HG02938 (cell line): Measurements from ENCODE around the gene PSAP.
A peak's percentile ranks its signal among the peaks of the same experiment; 100 is the strongest.
"Not testable (repeated sequence)": the region's sequence is repeated elsewhere in the genome, so short reads cannot be mapped to it uniquely, and the experiment has no call there.

ENCODE experiments used
- ATAC-seq: cut with Tn5 transposase; IDR thresholded peaks from one replicate; pipeline ENCODE4 v1.9.1; 2021; ENCODE audit warnings: mild to moderate bottlenecking, moderate library complexity; ENCODE audit not compliant: unreplicated experiment

Gene PSAP

GRCh38 chr10:71850743-71851464, at the start of gene PSAP:
Gene PSAP, minus strand, starts transcription at chr10:71851251. Its CDS starts 30 bp downstream, at chr10:71851221.
- peak; percentile 85 for ATAC-seq

DNA sequence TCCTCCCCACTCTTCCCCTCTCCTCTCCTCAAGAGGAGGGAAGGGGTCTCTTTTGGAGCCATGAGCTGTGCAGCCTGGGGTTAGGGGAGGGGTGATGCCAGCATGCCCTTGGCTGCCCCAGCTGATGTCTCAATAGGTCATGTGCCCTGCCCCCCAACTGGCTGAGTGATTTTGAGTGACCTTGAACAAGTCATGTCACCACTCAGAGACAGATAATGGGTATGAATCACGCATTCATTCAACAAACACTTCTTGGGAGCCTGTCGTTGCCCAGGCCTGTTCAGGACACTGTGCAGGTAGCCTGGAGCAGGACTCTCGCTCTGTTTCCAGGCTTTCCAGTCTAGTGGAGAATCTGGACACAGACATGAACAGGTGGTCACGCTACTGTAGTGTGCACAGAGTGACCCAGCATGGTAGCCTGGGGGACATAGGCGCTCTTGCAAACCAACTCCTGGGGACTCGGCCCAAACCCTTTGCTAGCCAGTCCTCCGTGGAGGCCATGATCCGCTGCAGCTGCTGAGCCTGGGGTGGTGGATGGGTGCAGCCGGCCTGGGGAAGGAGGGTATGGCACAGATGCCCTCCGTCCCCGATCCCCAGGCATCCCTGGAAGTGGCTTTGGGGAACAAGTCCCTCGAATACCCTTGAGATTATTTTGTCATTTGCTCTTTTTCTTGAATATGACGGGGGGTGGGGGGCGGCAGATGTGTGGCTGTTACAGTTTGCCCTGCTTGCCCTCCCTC, 49.6 kb upstream of the PSAP start:
- no peak for ATAC-seq

GRCh38 chr10:71899665-71900412, 48.8 kb upstream of the PSAP start:
- ATAC-seq = no peak

GRCh38 chr10:71898346-71898745, 47.3 kb upstream of the PSAP start:
- ATAC-seq = not testable (repeated sequence)

DNA sequence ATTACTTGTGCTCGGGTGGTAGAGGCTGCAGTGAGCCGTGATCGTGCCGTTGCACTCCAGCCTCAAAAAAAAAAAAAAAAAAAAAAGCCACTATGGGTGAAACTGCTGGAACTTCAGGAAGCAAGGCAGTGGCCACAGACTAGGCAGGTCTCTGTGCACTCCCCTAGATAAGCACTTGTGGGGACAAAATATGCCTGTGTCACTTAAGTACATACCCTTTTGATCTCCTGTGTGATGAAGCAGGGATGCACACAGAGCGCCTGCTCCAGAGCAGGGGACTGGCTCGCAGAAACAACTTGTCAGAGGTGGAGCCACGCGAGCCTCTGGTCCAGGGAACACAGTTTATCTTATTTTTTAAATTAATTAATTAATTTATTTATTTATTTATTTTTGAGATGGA, 42.9 kb upstream of the PSAP start:
- ATAC-seq = no peak

DNA sequence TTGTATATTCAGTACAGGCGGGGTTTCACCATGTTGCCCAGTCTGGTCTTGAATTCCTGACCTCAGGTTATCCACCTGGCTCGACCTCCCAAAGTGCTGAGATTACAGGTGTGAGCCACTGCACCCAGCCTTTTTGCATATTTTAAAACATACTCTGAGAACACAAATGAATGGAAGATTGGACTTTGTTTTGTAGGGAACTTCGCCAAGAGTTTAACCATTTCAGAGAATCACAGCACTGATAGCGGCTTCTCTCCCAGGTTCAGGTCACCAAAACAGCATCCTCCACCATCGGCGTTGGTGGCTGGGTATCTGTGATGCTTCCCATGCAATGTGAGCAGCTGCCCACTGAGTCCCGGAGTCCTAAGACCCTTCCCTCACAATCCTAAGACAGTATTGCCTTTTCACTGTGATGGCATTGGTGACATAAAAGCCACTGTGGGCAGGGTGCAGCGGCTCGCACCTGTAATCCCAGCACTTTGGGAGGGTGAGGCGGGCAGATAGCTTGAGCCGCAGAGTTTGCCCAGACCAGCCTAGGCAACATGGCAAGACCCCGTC, 42.3 kb upstream of the PSAP start:
- ATAC-seq = no peak

- no peak for ATAC-seq
These were observed 40.4 kb upstream of the PSAP start for GRCh38 chr10:71891437-71891836.

GRCh38 chr10:71889388-71889987, 38.4 kb upstream of the PSAP start:
- ATAC-seq = no peak

DNA sequence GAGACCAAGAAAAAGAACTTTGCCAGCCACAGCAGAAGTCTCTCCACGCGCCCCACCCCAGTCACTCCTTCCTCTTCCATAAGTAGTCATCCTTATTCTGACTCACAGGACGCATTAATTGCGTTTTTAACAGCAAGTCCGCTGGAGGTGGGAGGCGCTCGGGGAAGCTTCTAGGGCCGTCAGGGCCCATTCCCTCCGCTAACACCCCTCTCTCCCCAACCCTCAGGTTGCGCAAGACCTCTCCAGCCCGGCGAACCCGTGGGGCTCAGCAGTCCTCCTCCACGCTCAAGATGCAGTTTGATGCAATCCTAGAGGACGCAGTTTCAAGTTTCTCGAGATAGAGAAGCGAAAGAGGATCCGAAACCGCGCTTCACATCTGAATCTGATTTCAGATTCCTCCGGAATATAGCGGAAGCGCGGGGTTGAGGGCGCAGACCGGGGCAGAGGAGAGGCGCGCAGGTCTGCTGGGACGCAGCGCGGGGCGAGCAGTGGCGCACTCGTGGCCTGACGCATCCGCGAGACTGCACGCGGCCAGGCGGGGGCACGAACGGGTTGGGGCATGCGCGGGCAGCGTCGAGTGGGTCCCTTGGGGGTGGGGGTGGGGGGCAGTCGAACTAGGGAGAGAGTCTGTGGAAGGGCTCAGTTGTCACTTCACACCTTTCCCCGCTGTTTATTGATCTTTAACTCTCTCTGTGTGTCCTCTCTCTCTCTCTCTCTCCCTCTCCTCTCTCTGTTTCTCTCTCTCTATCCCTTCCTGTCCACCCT, 37.8 kb upstream of the PSAP start:
- peak; percentile 88 for ATAC-seq

DNA sequence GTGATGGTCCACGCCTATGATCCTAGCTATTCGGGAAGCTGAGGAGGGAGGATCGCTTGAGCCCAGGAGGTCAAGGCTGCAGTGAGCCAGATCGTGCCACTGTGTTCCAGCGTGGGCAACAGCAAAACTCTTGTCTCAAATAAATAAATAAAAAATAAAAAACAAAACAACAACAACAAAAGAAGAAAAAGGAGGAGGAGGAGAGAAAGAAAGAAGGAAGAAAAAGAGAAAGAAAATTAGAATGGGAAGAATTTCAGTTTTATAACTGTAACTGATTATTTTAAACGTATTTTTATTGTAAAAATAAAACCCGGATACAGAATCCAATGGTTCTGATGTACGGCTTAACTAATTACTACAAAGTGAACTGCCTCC, 37.2 kb upstream of the PSAP start:
- ATAC-seq = no peak

DNA sequence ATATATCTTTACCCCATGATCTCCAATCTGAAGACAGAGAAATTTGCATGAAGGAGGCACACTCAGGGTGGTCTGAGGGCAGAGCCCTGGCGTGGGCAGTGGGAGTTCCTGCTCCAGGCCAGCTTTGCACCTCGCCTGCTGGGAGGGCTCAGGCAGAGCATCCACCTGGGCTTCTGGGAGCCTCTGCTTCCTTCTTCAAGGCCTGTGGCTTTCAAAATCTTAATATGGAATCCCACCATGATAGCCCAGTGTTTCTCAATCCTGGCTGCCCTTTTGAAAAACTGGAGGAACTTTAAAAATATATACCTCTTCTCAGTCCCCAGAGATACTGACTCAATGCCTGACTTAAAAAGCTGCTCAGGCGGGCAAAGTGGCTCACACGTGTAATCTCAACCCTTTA, 36.7 kb upstream of the PSAP start:
- no peak for ATAC-seq

DNA sequence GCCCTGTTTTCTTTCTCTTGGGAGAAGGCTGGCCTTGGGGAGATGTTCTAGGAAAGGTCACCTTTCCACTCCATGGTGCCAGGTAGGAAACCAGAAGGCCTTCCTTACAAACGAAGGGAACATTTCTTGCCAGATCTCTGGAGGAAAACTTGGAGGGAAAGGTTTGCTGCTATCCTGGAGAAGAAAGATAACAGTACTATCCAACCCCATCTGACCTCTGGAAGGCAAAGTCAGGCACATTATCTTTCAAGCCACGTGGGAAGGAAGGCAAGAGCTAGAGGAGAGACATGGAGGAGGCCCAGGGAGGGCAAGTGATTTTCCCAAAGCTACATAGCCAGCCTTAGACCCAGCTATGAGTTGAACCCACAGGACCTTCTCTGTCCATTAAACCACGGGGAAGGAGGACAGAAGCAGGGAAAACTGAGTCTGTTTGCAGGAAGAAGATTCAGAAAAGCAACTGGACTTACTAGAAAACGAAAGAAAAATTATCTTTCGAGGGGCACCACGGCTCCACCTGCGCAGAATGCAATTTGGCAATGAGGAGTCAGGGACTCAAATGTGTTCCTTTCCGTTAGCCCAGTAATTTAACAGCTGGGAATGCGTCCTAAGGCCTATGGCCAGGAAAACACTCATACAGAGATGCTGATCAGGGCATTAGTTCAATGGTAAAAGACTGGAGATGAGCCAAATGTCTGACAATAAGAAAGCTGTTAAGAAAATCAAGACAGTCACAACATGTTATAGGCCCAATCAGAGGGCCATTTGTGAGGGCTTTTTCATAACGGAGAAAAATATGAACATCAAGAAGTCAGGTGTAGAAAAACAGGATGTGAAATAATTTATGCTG, 32.0 kb upstream of the PSAP start:
- ATAC-seq = no peak

DNA sequence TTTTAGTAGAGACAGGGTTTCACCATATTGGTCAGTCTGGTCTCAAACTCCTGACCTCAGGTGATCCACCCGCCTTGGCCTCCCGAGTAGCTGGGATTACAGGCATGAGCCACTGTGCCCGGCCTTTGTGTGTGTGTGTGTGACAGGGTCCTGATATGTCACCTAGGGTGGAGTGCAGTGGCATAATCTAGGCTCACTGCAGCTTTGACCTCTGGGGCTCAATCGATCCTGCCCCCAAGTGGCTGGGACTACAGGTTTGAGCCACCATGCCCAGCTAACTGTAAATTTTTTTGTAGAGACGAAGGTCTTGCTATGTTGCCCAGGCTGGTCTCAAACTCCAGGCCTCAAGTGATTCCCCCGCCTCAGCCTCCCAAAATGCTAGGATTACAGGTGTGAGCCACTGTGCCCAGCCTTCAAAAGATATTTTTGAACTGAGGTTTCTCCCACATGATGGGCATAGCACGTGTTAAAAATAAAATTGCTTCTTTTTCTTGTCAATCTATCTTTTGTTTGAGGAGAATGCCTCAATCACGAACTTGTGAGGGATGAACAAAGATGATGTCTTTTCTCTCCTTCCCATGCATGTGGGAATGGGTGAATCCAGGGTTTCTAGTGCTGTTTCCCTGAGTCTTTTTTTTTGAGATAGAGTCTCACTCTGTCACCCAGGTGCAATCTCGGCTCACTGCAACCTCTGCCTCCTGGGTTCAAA, 30.8 kb upstream of the PSAP start:
- no peak for ATAC-seq

DNA sequence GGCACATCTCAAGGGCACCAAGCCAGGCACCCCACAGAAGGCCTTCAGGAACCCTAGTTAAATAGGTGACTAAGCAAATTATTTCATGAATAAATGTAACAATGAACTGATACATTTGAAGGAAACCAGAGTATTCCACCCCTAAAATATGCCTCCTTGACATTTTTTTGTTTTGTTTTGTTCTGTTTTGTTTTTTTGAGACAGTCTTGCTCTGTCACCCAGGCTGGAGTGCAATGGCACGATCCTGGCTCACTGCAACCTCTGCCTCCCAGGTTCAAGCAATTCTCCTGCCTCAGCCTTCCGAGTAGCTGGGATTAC, 30.2 kb upstream of the PSAP start:
- not testable (repeated sequence) for ATAC-seq

- ATAC-seq = no peak
These were observed 29.6 kb upstream of the PSAP start for GRCh38 chr10:71880425-71881306.

GRCh38 chr10:71878327-71879034, 27.4 kb upstream of the PSAP start:
- ATAC-seq = no peak

- no peak for ATAC-seq
These were observed 26.8 kb upstream of the PSAP start for GRCh38 chr10:71877821-71878220.
